HG02798 (cell line): ENCODE results near the gene LUC7L2.
"Not testable (repeated sequence)": the region's sequence is repeated elsewhere in the genome, so short reads cannot be mapped to it uniquely, and the experiment has no call there.

Source experiments
- ATAC-seq: cut with Tn5 transposase; IDR thresholded peaks from one replicate; pipeline ENCODE4 v1.9.1; 2021; ENCODE audit warnings: mild to moderate bottlenecking; ENCODE audit not compliant: unreplicated experiment, poor library complexity

The LUC7L2 gene

GRCh38 chr7:139393621-139394211 is 34.0 kb downstream of the LUC7L2 start:
- no peak for ATAC-seq

- ATAC-seq, result no peak
These were observed 34.8 kb downstream of the LUC7L2 start for GRCh38 chr7:139394540-139394939.

- no peak for ATAC-seq
These were observed 36.7 kb downstream of the LUC7L2 start for GRCh38 chr7:139396323-139396951.

- no peak for ATAC-seq
These were observed 37.5 kb downstream of the LUC7L2 start for GRCh38 chr7:139397192-139397591.

GRCh38 chr7:139403601-139404000 is 43.9 kb downstream of the LUC7L2 start:
- ATAC-seq, result no peak

GRCh38 chr7:139407555-139407954 is 47.9 kb downstream of the LUC7L2 start:
- no peak for ATAC-seq

- ATAC-seq, result not testable (repeated sequence)
These were observed 55.2 kb downstream of the LUC7L2 start for GRCh38 chr7:139414743-139415402.

GRCh38 chr7:139416405-139416804 is 56.7 kb downstream of the LUC7L2 start:
- ATAC-seq, result no peak

GRCh38 chr7:139417478-139417877 is 57.8 kb downstream of the LUC7L2 start:
- no peak for ATAC-seq

- no peak for ATAC-seq
These were observed 61.4 kb downstream of the LUC7L2 start for GRCh38 chr7:139421123-139421522.

- no peak for ATAC-seq
These were observed 62.4 kb downstream of the LUC7L2 start for GRCh38 chr7:139422126-139422525.

GRCh38 chr7:139423091-139423490 is 63.4 kb downstream of the LUC7L2 start:
- ATAC-seq, result no peak

- ATAC-seq, result no peak
These were observed 64.3 kb downstream of the LUC7L2 start for GRCh38 chr7:139424004-139424403.

GRCh38 chr7:139425701-139426100 is 66.0 kb downstream of the LUC7L2 start:
- not testable (repeated sequence) for ATAC-seq

- no peak for ATAC-seq
These were observed 66.7 kb downstream of the LUC7L2 start for GRCh38 chr7:139426258-139427028.

GRCh38 chr7:139427029-139427420 is 67.3 kb downstream of the LUC7L2 start:
- no peak for ATAC-seq

GRCh38 chr7:139427788-139428187 is 68.1 kb downstream of the LUC7L2 start:
- ATAC-seq, result no peak

- ATAC-seq, result not testable (repeated sequence)
These were observed 70.0 kb downstream of the LUC7L2 start for GRCh38 chr7:139429735-139430134.

GRCh38 chr7:139430443-139430842 is 70.7 kb downstream of the LUC7L2 start:
- ATAC-seq, result no peak

- no peak for ATAC-seq
These were observed 71.3 kb downstream of the LUC7L2 start for GRCh38 chr7:139431010-139431409.

- ATAC-seq, result no peak
These were observed 71.8 kb downstream of the LUC7L2 start for GRCh38 chr7:139431459-139431858.
